ENCODE measurements around the gene DCST2.

DNA sequence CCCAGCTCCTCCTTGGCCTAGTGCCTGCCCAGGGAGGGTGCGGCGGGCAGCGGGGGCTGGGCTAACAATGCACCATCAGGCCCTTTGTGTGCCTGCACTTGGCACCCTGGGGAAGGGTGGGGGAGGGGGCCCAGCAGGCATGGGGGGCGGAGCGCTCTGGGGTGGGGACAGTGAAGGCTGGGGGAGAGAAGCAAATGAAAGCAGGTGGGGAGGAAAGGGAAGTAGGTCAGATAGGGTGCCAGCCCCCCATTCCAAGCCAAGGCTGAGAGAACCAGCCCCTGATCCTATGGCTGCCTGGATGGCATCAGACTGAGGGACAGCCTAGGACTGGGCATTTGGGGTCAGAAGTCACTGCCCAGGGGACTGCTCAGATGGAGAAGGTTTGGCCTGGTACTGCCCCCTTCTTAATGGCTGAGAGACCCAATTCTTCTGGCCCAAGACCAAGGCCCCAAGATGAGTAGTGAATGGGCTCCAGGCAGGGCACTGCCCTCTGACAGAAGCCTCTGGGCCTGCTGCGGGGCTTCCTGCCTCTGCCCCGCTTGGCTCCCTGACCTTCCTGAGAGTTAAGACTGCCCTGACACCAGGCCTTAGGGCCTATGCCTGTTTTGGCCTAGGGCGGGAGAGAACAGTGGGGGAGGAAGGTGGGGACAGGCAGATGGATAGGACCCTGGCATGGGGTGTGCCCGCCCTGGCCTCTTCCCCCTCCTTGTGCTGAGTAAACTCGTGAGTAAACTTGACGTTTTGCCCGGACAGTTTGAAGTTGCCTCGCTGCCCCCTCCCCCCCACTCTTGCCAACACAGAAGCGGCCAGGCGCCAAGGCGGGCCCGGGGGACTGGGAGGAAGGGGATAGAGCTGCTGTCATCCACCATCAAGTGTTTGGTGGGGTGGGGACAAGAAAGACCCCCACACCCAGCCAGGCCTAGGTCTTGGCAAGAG is 28.2 kb downstream of the DCST2 start:
- TF ChIP-seq GATA2 (IDR thresholded peaks at IDR 0.05; ENCODE audit: low read depth, low read length): no peak
- TF ChIP-seq GATA3 (IDR thresholded peaks at IDR 0.05; ENCODE audit: low read depth, low read length): no peak

All from SH-SY5Y (cell line).